ENCODE results near the gene TADA3.

Gene TADA3

GRCh38 chr3:9769426-9770275 lies 22.6 kb downstream of the TADA3 start, which contains the start of gene CAMK1:
Gene CAMK1 (minus strand): TSS chr3:9769947. CDS start chr3:9767749, 2,198 bp downstream.
- Histone ChIP-seq H3K4me2 (ENCODE audit: low read length) (peak within 1 kb of the TSS; percentile 70), H3K9me3 (ENCODE audit: control insufficient read depth, insufficient read depth, low read length) (no peaks in the 10 kb centered on the region), H3K9me2 (replicated peaks; ENCODE audit: control insufficient read depth, low read length) (no peaks in the 10 kb centered on the region), H3K4me3 (ENCODE audit: low read length) (peak within 1 kb of the TSS; percentile 65), H3K4me1 (ENCODE audit: control insufficient read depth, low read length) (peaks cover 27% of the 10 kb centered on the region), H3K36me3 (ENCODE audit: control insufficient read depth, low read length) (no peaks in the 10 kb centered on the region), H3K79me2 (ENCODE audit: control insufficient read depth, low read length) (no peaks in the 10 kb centered on the region), H3K27me3 (ENCODE audit: control insufficient read depth, low read length) (peaks cover 11% of the 10 kb centered on the region), H3K27ac (ENCODE audit: low read depth, low read length) (no peak within 1 kb of the TSS), H3F3A (ENCODE audit: control insufficient read depth, insufficient read depth) (0 out of 2 replicates have a peak, but pooled peaks cover 2% of the 10 kb centered on the region), H4K20me1 (ENCODE audit: control insufficient read depth, insufficient read depth, low read depth, low read length) (no peaks in the 10 kb centered on the region)
- TF ChIP-seq EZH2phosphoT487 (IDR thresholded peaks at IDR 0.05; ENCODE audit: borderline replicate concordance, low read length) (no peak; the same call in 1 of the 2 replicates), CTCF (IDR thresholded peaks at IDR 0.05; ENCODE audit: low read depth, low read length, poor library complexity, severe bottlenecking) (no peak)

GRCh38 chr3:9769012-9769411 lies 23.3 kb downstream of the TADA3 start:
- H3F3A ChIP-seq (ENCODE audit: control insufficient read depth, insufficient read depth): no peaks in the 10 kb centered on the region
- no peaks in the 10 kb centered on the region for H4K20me1 ChIP-seq (ENCODE audit: control insufficient read depth, insufficient read depth, low read depth, low read length)
- TF ChIP-seq EZH2phosphoT487 (IDR thresholded peaks at IDR 0.05; ENCODE audit: borderline replicate concordance, low read length) (no peak), CTCF (IDR thresholded peaks at IDR 0.05; ENCODE audit: low read depth, low read length, poor library complexity, severe bottlenecking) (no peak)
- no peaks in the 10 kb centered on the region for H3K36me3 ChIP-seq (ENCODE audit: control insufficient read depth, low read length)
- H3K27me3 ChIP-seq (ENCODE audit: control insufficient read depth, low read length): peaks cover 11% of the 10 kb centered on the region
- no peak overlapping the region for H3K27ac ChIP-seq (ENCODE audit: low read depth, low read length)
- H3K9me3 ChIP-seq (ENCODE audit: control insufficient read depth, insufficient read depth, low read length): no peaks in the 10 kb centered on the region
- H3K4me3 ChIP-seq (ENCODE audit: low read length): peak overlapping the region; percentile 65
- no peaks in the 10 kb centered on the region for H3K79me2 ChIP-seq (ENCODE audit: control insufficient read depth, low read length)
- no peaks in the 10 kb centered on the region for H3K9me2 ChIP-seq (replicated peaks; ENCODE audit: control insufficient read depth, low read length)
- peak overlapping the region; percentile 70 for H3K4me2 ChIP-seq (ENCODE audit: low read length)
- H3K4me1 ChIP-seq (ENCODE audit: control insufficient read depth, low read length): peaks cover 27% of the 10 kb centered on the region

GRCh38 chr3:9768141-9768775 lies 24.0 kb downstream of the TADA3 start:
- TF ChIP-seq EZH2phosphoT487 (IDR thresholded peaks at IDR 0.05; ENCODE audit: borderline replicate concordance, low read length): no peak
- Histone ChIP-seq H3K4me3 (ENCODE audit: low read length) (no peak overlapping the region; the same call in 1 of the 2 replicates), H3K79me2 (ENCODE audit: control insufficient read depth, low read length) (no peaks in the 10 kb centered on the region), H3K9me2 (replicated peaks; ENCODE audit: control insufficient read depth, low read length) (no peaks in the 10 kb centered on the region), H3K4me1 (ENCODE audit: control insufficient read depth, low read length) (peaks cover 27% of the 10 kb centered on the region), H3K4me2 (ENCODE audit: low read length) (peak overlapping the region; percentile 70; the same call in 1 of the 2 replicates), H3K36me3 (ENCODE audit: control insufficient read depth, low read length) (no peaks in the 10 kb centered on the region), H3K27me3 (ENCODE audit: control insufficient read depth, low read length) (peaks cover 11% of the 10 kb centered on the region), H4K20me1 (ENCODE audit: control insufficient read depth, insufficient read depth, low read depth, low read length) (no peaks in the 10 kb centered on the region), H3F3A (ENCODE audit: control insufficient read depth, insufficient read depth) (no peaks in the 10 kb centered on the region), H3K9me3 (ENCODE audit: control insufficient read depth, insufficient read depth, low read length) (no peaks in the 10 kb centered on the region), H3K27ac (ENCODE audit: low read depth, low read length) (no peak overlapping the region)

All from DOHH2 (cell line).